CD8-positive, alpha-beta memory T cell (primary cell): Measurements from ENCODE around the gene TMEM59L. TPM values are rescaled to one million over a fixed set of nuclear protein-coding genes. Genes with fewer than 3 reads are reported as not detected.

Source experiments
- CTCF ChIA-PET: fragments of 350-600 bp; sonication (Branson Sonifier 250); formaldehyde crosslinking; loops from one replicate; lab custom pipeline; 2021; ENCODE audit warnings: antibody characterized with exemption; lab: Charles Lee
- POLR2A ChIA-PET: fragments of 350-600 bp; sonication (Branson Sonifier 250); formaldehyde crosslinking; loops from one replicate; lab custom pipeline; 2021; ENCODE audit warnings: antibody characterized with exemption; lab: Charles Lee
- DNase-seq, 5 donors: peaks; one replicate each; pipeline versions ENCODE4 v3.0.0 to v3.0.0-alpha.2; 2020 to 2022; ENCODE audit warnings: mixed read lengths in 1 of 5
- H3K27ac ChIP-seq: one replicate; pipeline ENCODE4 v1.7.0; 2013; ENCODE audit warnings: low read depth, mild to moderate bottlenecking, low read length, moderate library complexity
- H3K27me3 ChIP-seq: 2 replicates; pipeline ENCODE4 v1.7.0; 2013; ENCODE audit warnings: low read length, mild to moderate bottlenecking; ENCODE audit not compliant: insufficient read depth, poor library complexity, severe bottlenecking
- H3K36me3 ChIP-seq: 2 replicates; pipeline ENCODE4 v1.7.0; 2013; ENCODE audit warnings: mild to moderate bottlenecking, low read length, moderate library complexity; ENCODE audit not compliant: insufficient read depth
- H3K4me1 ChIP-seq: 2 replicates; pipeline ENCODE4 v1.7.0; 2013; ENCODE audit warnings: mild to moderate bottlenecking, low read length, moderate library complexity; ENCODE audit not compliant: insufficient read depth
- H3K4me3 ChIP-seq: 2 replicates; pipeline ENCODE4 v1.7.0; 2013; ENCODE audit warnings: mild to moderate bottlenecking, low read length
- H3K9me3 ChIP-seq: 2 replicates; pipeline ENCODE4 v1.7.0; 2013; ENCODE audit warnings: mild to moderate bottlenecking, low read length
- H3K27ac Mint-ChIP-seq, 8 donors: one replicate each; pipeline ENCODE4 v1.8.0; 2020 to 2021; ENCODE audit warnings: mixed read lengths in 8 of 8, mild to moderate bottlenecking in 6 of 8, inconsistent platforms in 3 of 8, moderate library complexity in 3 of 8
- H3K27me3 Mint-ChIP-seq, 2 donors: one replicate each; pipeline ENCODE4 v1.8.0; 2020 to 2021; ENCODE audit warnings: mixed read lengths in 2 of 2, mild to moderate bottlenecking in 1 of 2, moderate library complexity in 1 of 2
- H3K36me3 Mint-ChIP-seq, 3 donors: one replicate each; pipeline ENCODE4 v1.8.0; 2020 to 2021; ENCODE audit warnings: mixed read lengths in 3 of 3, inconsistent platforms in 1 of 3, mild to moderate bottlenecking in 1 of 3
- H3K4me1 Mint-ChIP-seq, 3 donors: one replicate each; pipeline ENCODE4 v1.8.0; 2020 to 2021; ENCODE audit warnings: mixed read lengths in 3 of 3, inconsistent platforms in 1 of 3, mild to moderate bottlenecking in 1 of 3
- H3K4me3 Mint-ChIP-seq, 7 donors: one replicate each; pipeline ENCODE4 v1.8.0; 2020 to 2021; ENCODE audit warnings: mixed read lengths in 7 of 7, mild to moderate bottlenecking in 6 of 7, moderate library complexity in 4 of 7, inconsistent platforms in 2 of 7
- H3K9me3 Mint-ChIP-seq, 5 donors: one replicate each; pipeline ENCODE4 v1.8.0; 2020 to 2022; ENCODE audit warnings: mixed read lengths in 5 of 5, mild to moderate bottlenecking in 3 of 5, moderate library complexity in 2 of 5, inconsistent platforms in 1 of 5
- polyA plus RNA-seq: library from polyadenylated mRNA; unstranded; fragments of 300-500 nt; fragmentation: Illumina TruSeq; gene quantifications from one replicate; pipeline ENCODE4 v1.2.3, GENCODE V29; 2021
- total RNA-seq, 2 experiments: library from RNA; stranded (reverse); gene quantifications; one replicate each; pipeline ENCODE4 v1.2.3, GENCODE V29; 2021

TMEM59L gene
- total and polyA plus RNA-seq, 3 experiments from 2014 or later = not detected

DNA sequence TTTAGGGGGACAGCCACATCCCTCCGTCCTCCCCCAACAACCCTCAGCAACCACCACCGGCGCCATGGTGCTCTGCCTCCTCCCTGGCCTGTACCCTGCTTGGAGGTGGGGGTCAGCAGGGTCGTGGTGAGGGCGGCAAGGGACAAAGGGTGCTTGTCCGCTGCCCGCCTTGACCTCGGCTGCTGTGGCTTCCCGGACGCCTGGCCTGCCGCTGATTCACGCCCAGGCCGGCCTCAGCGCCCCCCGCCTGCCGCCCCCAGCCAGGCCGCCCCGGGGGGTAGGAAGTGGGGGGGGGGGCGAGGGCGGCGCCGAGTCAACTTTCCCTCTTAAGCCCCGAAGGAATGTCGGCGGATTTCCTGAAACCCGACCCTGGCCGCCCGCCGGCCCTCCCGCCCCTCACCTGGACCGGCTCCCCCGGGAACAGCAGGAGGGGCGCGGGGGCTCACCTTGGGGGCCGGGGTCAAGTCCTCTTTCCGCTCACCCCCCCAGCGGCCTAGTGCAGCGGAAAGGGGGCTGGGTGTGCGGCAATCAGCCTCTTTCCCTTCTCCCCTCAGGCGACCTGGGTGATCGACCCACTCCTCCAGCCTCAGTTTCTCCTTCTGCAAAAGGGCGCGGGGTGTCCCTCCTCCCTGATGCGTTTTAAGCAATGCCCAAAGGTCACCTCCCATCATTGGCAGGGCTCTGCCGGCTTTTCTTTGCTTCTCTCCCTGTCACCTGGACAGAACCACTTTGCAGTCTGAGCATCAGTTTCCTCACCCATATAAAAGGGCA is 1.9 kb upstream of the TMEM59L start:
- peak overlapping the region in 2 of 8 donors; percentile 56 to 79 for H3K27ac Mint-ChIP-seq
- H3K36me3 Mint-ChIP-seq = peaks cover 0 to 1% (median 0%) of the 10 kb centered on the region in 3 donors
- no peak for DNase-seq
- ChIA-PET CTCF (no interaction called here), POLR2A (no interaction called here)
- H3K4me1 Mint-ChIP-seq = peaks cover 18 to 48% (median 20%) of the 10 kb centered on the region in 3 donors
- H3K27me3 Mint-ChIP-seq = peaks cover 61 to 68% of the 10 kb centered on the region in 2 donors
- no peaks in the 10 kb centered on the region for H3K36me3 ChIP-seq
- no peak overlapping the region for H3K27ac ChIP-seq
- peak overlapping the region in 5 of 7 donors; percentile 15 to 71 (median 50) for H3K4me3 Mint-ChIP-seq
- H3K4me3 ChIP-seq = no peak overlapping the region
- no peaks in the 10 kb centered on the region for H3K9me3 ChIP-seq
- no peaks in the 10 kb centered on the region for H3K9me3 Mint-ChIP-seq
- peaks cover 24% of the 10 kb centered on the region for H3K4me1 ChIP-seq
- peaks cover 72% of the 10 kb centered on the region for H3K27me3 ChIP-seq

DNA sequence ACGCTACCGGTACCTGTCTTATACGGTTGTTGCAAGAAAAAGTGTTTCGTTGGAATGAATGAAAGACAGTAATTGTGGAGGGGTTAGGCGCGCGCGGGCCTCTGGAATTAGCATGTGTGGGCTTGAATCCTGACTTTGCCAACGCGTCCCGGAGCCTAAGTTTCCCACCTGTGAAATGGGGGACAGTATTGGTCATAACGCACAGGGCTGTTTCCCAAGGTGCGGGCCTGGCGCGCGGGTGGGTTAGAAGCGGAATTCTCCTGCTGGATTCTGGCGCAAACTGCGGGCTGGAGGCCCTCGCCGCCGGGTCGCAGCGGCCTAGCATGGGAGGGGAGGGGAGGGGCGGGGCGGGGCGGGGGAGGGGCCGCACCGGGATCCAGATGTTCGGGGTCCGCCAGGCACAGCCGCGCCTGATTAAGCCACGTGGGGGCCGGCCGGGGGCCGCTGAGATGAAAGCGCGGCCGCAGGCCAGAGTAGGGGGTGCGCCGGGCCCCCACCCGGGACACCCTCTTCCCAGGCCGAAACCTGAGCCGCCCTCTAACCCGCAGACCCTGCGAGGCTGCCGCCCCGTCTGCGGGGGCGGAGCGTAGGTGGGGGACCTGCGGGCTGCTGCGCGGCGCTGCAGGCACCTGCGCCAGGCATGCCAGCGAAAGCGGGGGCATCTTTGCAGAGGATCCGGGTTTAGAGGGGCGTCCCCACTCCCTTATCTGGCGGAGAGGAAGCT is 1.2 kb upstream of the TMEM59L start:
- DNase-seq = peak in 1 of 5 donors; percentile 30
- POLR2A ChIA-PET = no interaction called here
- H3K27ac Mint-ChIP-seq = peak overlapping the region in 2 of 8 donors; percentile 46 to 79
- no peaks in the 10 kb centered on the region for H3K36me3 ChIP-seq
- no peaks in the 10 kb centered on the region for H3K9me3 ChIP-seq
- H3K36me3 Mint-ChIP-seq = peaks cover 0 to 1% (median 0%) of the 10 kb centered on the region in 3 donors
- peaks cover 24% of the 10 kb centered on the region for H3K4me1 ChIP-seq
- H3K27ac ChIP-seq = no peak overlapping the region
- peaks cover 18 to 48% (median 20%) of the 10 kb centered on the region in 3 donors for H3K4me1 Mint-ChIP-seq
- H3K4me3 ChIP-seq = peak overlapping the region; percentile 50
- peak overlapping the region; percentile 54 to 87 (median 80) for H3K4me3 Mint-ChIP-seq
- peaks cover 72% of the 10 kb centered on the region for H3K27me3 ChIP-seq
- no peaks in the 10 kb centered on the region for H3K9me3 Mint-ChIP-seq
- CTCF ChIA-PET = no interaction called here
- peaks cover 67 to 74% of the 10 kb centered on the region in 2 donors for H3K27me3 Mint-ChIP-seq

DNA sequence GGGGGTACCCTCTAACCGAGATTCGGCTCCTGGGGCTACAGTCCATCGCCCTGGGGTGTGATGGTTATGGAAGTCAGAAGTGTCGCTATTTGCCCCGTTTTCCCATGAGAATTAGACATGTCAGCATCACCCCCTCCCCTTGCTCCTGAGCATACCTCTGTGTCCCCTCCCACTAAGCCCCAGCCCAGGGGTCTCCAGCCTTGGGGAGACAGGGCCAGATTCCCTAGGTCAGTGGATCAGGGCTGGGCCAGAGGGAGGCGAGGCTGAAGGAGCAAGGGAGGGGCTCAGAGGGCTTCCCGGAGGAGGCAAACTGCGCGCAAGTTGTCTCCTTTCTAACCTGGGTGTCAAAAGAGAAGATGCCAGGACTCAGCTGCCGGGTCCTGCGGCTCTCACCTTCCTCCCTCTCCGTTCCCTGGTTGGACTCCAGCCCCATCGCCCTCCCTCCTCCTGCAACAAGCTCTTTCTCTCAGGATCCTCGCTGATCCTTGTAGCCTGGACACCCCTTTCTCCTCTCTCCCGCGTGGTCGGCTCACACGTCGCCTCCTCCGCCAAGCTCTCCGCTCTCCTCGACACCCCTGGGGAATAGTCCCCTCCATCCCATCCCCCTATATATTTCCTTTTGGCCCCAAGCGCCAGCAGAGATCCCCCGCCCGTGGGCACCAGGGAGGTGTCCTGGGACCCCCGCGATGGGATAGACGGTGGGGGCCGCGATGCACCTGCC is 459 bp upstream of the TMEM59L start:
- CTCF ChIA-PET = no interaction called here
- H3K9me3 Mint-ChIP-seq = no peaks in the 10 kb centered on the region
- H3K27ac Mint-ChIP-seq = peak overlapping the region in 3 of 8 donors; percentile 50 to 70 (median 66)
- POLR2A ChIA-PET = interaction anchor here (0.6 to 1.2 kb wide), 3 partner anchors 19 to 212 kb away, joined by 3 to 4 read pairs (median 4); partner anchors contain the start of gene REX1BD
- H3K4me1 Mint-ChIP-seq = peaks cover 18 to 44% (median 20%) of the 10 kb centered on the region in 3 donors
- peak overlapping the region; percentile 54 to 87 (median 80) for H3K4me3 Mint-ChIP-seq
- peaks cover 0 to 1% (median 0%) of the 10 kb centered on the region in 3 donors for H3K36me3 Mint-ChIP-seq
- no peaks in the 10 kb centered on the region for H3K36me3 ChIP-seq
- H3K27me3 Mint-ChIP-seq = peaks cover 68 to 79% of the 10 kb centered on the region in 2 donors
- H3K27ac ChIP-seq = no peak overlapping the region
- peak overlapping the region; percentile 50 for H3K4me3 ChIP-seq
- peaks cover 24% of the 10 kb centered on the region for H3K4me1 ChIP-seq
- DNase-seq = no peak
- no peaks in the 10 kb centered on the region for H3K9me3 ChIP-seq
- H3K27me3 ChIP-seq = peaks cover 73% of the 10 kb centered on the region

GRCh38 chr19:18613589-18614234 is 1.0 kb downstream of the TMEM59L start:
- DNase-seq = no peak
- peaks cover 65% of the 10 kb centered on the region for H3K27me3 ChIP-seq
- no peaks in the 10 kb centered on the region for H3K9me3 ChIP-seq
- no peak overlapping the region for H3K27ac ChIP-seq
- Mint-ChIP-seq H3K36me3 (peaks cover 0 to 3% (median 1%) of the 10 kb centered on the region in 3 donors), H3K4me3 (peak overlapping the region; percentile 38 to 82 (median 57)), H3K27ac (peak overlapping the region in 2 of 8 donors; percentile 19 to 47), H3K27me3 (peaks cover 66 to 76% of the 10 kb centered on the region in 2 donors), H3K9me3 (no peaks in the 10 kb centered on the region), H3K4me1 (peaks cover 15 to 31% (median 18%) of the 10 kb centered on the region in 3 donors)
- no peaks in the 10 kb centered on the region for H3K36me3 ChIP-seq
- ChIA-PET POLR2A (interaction anchor here (0.6 kb wide), 1 partner anchor 131 kb away, joined by 3 read pairs; no protein-coding TSS in a partner anchor), CTCF (interaction anchor here (0.6 kb wide), 1 partner anchor 151 kb away, joined by 3 read pairs; no protein-coding TSS in a partner anchor)
- peaks cover 20% of the 10 kb centered on the region for H3K4me1 ChIP-seq
- no peak overlapping the region for H3K4me3 ChIP-seq

GRCh38 chr19:18616023-18616422 is 3.4 kb downstream of the TMEM59L start:
- Histone ChIP-seq H3K27ac (no peak overlapping the region), H3K36me3 (no peaks in the 10 kb centered on the region), H3K4me3 (no peak overlapping the region), H3K4me1 (peaks cover 18% of the 10 kb centered on the region), H3K27me3 (peaks cover 44% of the 10 kb centered on the region), H3K9me3 (no peaks in the 10 kb centered on the region)
- Mint-ChIP-seq H3K27ac (no peak overlapping the region), H3K36me3 (peaks cover 0 to 3% (median 1%) of the 10 kb centered on the region in 3 donors), H3K27me3 (peaks cover 47 to 61% of the 10 kb centered on the region in 2 donors), H3K4me1 (peaks cover 12 to 26% (median 14%) of the 10 kb centered on the region in 3 donors), H3K4me3 (no peak overlapping the region), H3K9me3 (no peaks in the 10 kb centered on the region)
- ChIA-PET CTCF (no interaction called here), POLR2A (no interaction called here)
- no peak for DNase-seq

GRCh38 chr19:18617562-18617961 is 4.9 kb downstream of the TMEM59L start:
- H3K4me1 Mint-ChIP-seq = peaks cover 4 to 14% (median 4%) of the 10 kb centered on the region in 3 donors
- Histone ChIP-seq H3K4me3 (no peak overlapping the region), H3K4me1 (peaks cover 6% of the 10 kb centered on the region), H3K27me3 (peaks cover 31% of the 10 kb centered on the region), H3K36me3 (no peaks in the 10 kb centered on the region), H3K9me3 (no peaks in the 10 kb centered on the region), H3K27ac (no peak overlapping the region)
- H3K36me3 Mint-ChIP-seq = peaks cover 0 to 3% (median 0%) of the 10 kb centered on the region in 3 donors
- H3K27ac Mint-ChIP-seq = no peak overlapping the region
- ChIA-PET CTCF (no interaction called here), POLR2A (no interaction called here)
- no peak overlapping the region for H3K4me3 Mint-ChIP-seq
- no peak for DNase-seq
- peaks cover 35 to 50% of the 10 kb centered on the region in 2 donors for H3K27me3 Mint-ChIP-seq
- no peaks in the 10 kb centered on the region for H3K9me3 Mint-ChIP-seq

GRCh38 chr19:18618236-18618635 is 5.6 kb downstream of the TMEM59L start:
- no peaks in the 10 kb centered on the region for H3K9me3 ChIP-seq
- ChIA-PET POLR2A (no interaction called here), CTCF (no interaction called here)
- H3K27ac ChIP-seq = no peak overlapping the region
- H3K27me3 Mint-ChIP-seq = peaks cover 31 to 48% of the 10 kb centered on the region in 2 donors
- peaks cover 24% of the 10 kb centered on the region for H3K27me3 ChIP-seq
- H3K27ac Mint-ChIP-seq = no peak overlapping the region
- peaks cover 1 to 11% (median 4%) of the 10 kb centered on the region in 3 donors for H3K4me1 Mint-ChIP-seq
- peaks cover 2% of the 10 kb centered on the region for H3K4me1 ChIP-seq
- peaks cover 0 to 3% (median 0%) of the 10 kb centered on the region in 3 donors for H3K36me3 Mint-ChIP-seq
- H3K4me3 ChIP-seq = no peak overlapping the region
- no peaks in the 10 kb centered on the region for H3K36me3 ChIP-seq
- no peak for DNase-seq
- no peaks in the 10 kb centered on the region for H3K9me3 Mint-ChIP-seq
- no peak overlapping the region for H3K4me3 Mint-ChIP-seq
